K562 (cell line): ENCODE results near the gene KRTAP22-2. TPM values are rescaled to one million over a fixed set of nuclear protein-coding genes. Genes with fewer than 3 reads are reported as not detected.

Experiments
- ATAC-seq: fragments of 200-7000 bp; cut with Tn5 transposase; 3 replicates; pipeline ENCODE4 v1.9.1; 2020; ENCODE audit warnings: moderate library complexity
- BruUV-seq: library from RNA; stranded (reverse); fragments of 400-500 nt; replicated peaks from 2 replicates; lab custom pipeline; 2021; lab: Mats Ljungman, UMichigan
- CTCF ChIA-PET: fragments of 300-600 bp; formaldehyde crosslinking; extraction: SDS; loops from one replicate; lab custom pipeline; 2021; ENCODE audit warnings: low intra/inter-chr PET ratio; lab: Yijun Ruan, JAX
- POLR2A ChIA-PET: fragments of 300-600, 350-650 bp; sonication (Branson Sonifier 250); formaldehyde crosslinking; extraction: SDS; loops from one replicate; lab custom pipeline; 2021; ENCODE audit warnings: antibody characterized with exemption, inconsistent platforms; lab: Yijun Ruan, JAX
- DNase-seq, 4 experiments: peaks; one replicate each; pipeline versions ENCODE4 v3.0.0 to v3.0.0-alpha.2; 2011 to 2018; ENCODE audit warnings: low spot score in 3 of 4, mixed read lengths in 3 of 4; ENCODE audit errors: extremely low read depth in 1 of 4
- FAIRE-seq: peaks from 2 replicates; lab custom pipeline; 2011; peaks lifted over from hg19 to GRCh38; lab: Jason Lieb, UNC
- H2AFZ ChIP-seq: 2 replicates; pipeline ENCODE4 v1.6.0; 2011; ENCODE audit warnings: low read depth, low read length, control low read depth, inconsistent platforms
- H3K27ac ChIP-seq: fragments of 200-600 bp; 3 replicates; pipeline ENCODE4 v1.8.0; 2011; ENCODE audit warnings: low read depth, mild to moderate bottlenecking, control low read depth, inconsistent platforms, low read length, moderate library complexity, mixed read lengths; ENCODE audit errors: extremely low read depth
- H3K27me3 ChIP-seq, 2 experiments: fragments of 300-600 bp in 1 of 2; 2 replicates in 1 of 2; 3 replicates in 1 of 2; pipeline versions ENCODE4 v1.6.0 to v1.8.0; 2011; ENCODE audit warnings: inconsistent platforms in 2 of 2, low read length in 2 of 2, mild to moderate bottlenecking in 1 of 2, mixed read lengths in 1 of 2, moderate library complexity in 1 of 2; ENCODE audit not compliant: control insufficient read depth in 2 of 2, insufficient read depth in 2 of 2
- H3K36me3 ChIP-seq: fragments of 300-600 bp; 3 replicates; pipeline ENCODE4 v1.8.0; 2011; ENCODE audit warnings: mild to moderate bottlenecking, low read length, inconsistent platforms; ENCODE audit not compliant: control insufficient read depth, insufficient read depth
- H3K4me1 ChIP-seq, 2 experiments: fragments of 200-600 bp in 1 of 2; replicated peaks in 1 of 2; 2 replicates in 1 of 2; 3 replicates in 1 of 2; pipeline versions ENCODE4 v1.5.1 to v1.8.0; 2011; ENCODE audit warnings: inconsistent platforms in 2 of 2, low read length in 2 of 2, mild to moderate bottlenecking in 1 of 2, mixed read lengths in 1 of 2, moderate library complexity in 1 of 2; ENCODE audit not compliant: control insufficient read depth in 2 of 2, insufficient read depth in 2 of 2
- H3K4me2 ChIP-seq: 2 replicates; pipeline ENCODE4 v1.6.1; 2011; ENCODE audit warnings: low read length, control low read depth, inconsistent platforms, mixed read lengths; ENCODE audit not compliant: insufficient read depth
- H3K4me3 ChIP-seq: fragments of 200-600 bp; sonication (generic), shearing (Covaris generic); 2 replicates; pipeline ENCODE4 v1.5.1; 2016; ENCODE audit warnings: control low read depth, inconsistent platforms
- H3K79me2 ChIP-seq: fragments of 200-600 bp; 3 replicates; pipeline ENCODE4 v1.8.0; 2011; ENCODE audit warnings: low read length, inconsistent platforms; ENCODE audit not compliant: control insufficient read depth, insufficient read depth
- H3K9ac ChIP-seq, 2 experiments: 2 replicates each; pipeline versions ENCODE4 v1.6.0 to v1.6.1; 2011; ENCODE audit warnings: low read depth in 2 of 2, low read length in 2 of 2, control low read depth in 1 of 2, inconsistent platforms in 1 of 2, mild to moderate bottlenecking in 1 of 2, mixed read lengths in 1 of 2; ENCODE audit not compliant: insufficient read depth in 1 of 2
- H3K9me1 ChIP-seq: one replicate; pipeline ENCODE4 v1.6.0; 2011; ENCODE audit warnings: inconsistent platforms, mild to moderate bottlenecking, low read length, moderate library complexity; ENCODE audit not compliant: control insufficient read depth, insufficient read depth
- H3K9me3 ChIP-seq: replicated peaks from 2 replicates; pipeline ENCODE4 v1.5.1; 2011; ENCODE audit warnings: low read depth, low read length, inconsistent platforms; ENCODE audit not compliant: control insufficient read depth, insufficient read depth
- H4K20me1 ChIP-seq: replicated peaks from 2 replicates; pipeline ENCODE4 v1.6.1; 2011; ENCODE audit warnings: low read length, inconsistent platforms, mixed read lengths; ENCODE audit not compliant: control insufficient read depth, insufficient read depth
- CEBPG ChIP-seq, 3 experiments: fragments of 200-800 bp in 1 of 3; sonication (Bioruptor generic) in 1 of 3; sonication (generic) in 1 of 3; formaldehyde crosslinking in 1 of 3; IDR thresholded peaks in 2 of 3; conservative IDR thresholded peaks in 1 of 3; 2 replicates each; pipeline versions ENCODE4 v1.6.1 to v1.8.0; 2016 to 2022; ENCODE audit warnings: missing compliant biosample characterization in 2 of 3, missing genetic modification characterization in 2 of 3, mild to moderate bottlenecking in 1 of 3, missing genetic modification reagents in 1 of 3
- CXXC5 ChIP-seq: fragments of 250-450 bp; sonication (Bioruptor Pico); IDR thresholded peaks from 2 replicates; pipeline ENCODE4 v1.8.0; 2022; ENCODE audit warnings: inconsistent platforms, mild to moderate bottlenecking, moderate library complexity
- FUS ChIP-seq: fragments of 200-400 bp; formaldehyde crosslinking; optimal IDR thresholded peaks from 2 replicates; pipeline ENCODE3; 2017; ENCODE audit warnings: low read depth, low read length
- HMG20A ChIP-seq: fragments of 450-650 bp; formaldehyde crosslinking; conservative IDR thresholded peaks from 2 replicates; pipeline ENCODE4 v1.4.0; 2020; ENCODE audit warnings: mild to moderate bottlenecking, mixed read lengths
- ILK ChIP-seq: fragments of 450-650 bp; IDR thresholded peaks from 2 replicates; pipeline ENCODE4 v1.6.1; 2016; ENCODE audit warnings: missing genetic modification characterization, low read depth, mild to moderate bottlenecking, missing compliant biosample characterization, moderate library complexity, borderline replicate concordance
- KLF1 ChIP-seq: fragments of 450-650 bp; IDR thresholded peaks from 2 replicates; pipeline ENCODE4 v1.6.1; 2016; ENCODE audit warnings: missing genetic modification characterization, missing compliant biosample characterization
- MBD2 ChIP-seq: sonication (generic); IDR thresholded peaks from 2 replicates; pipeline ENCODE4 v1.6.1; 2016; ENCODE audit warnings: low read depth, borderline replicate concordance
- MCM3 ChIP-seq: fragments of 450-650 bp; IDR thresholded peaks from 2 replicates; pipeline ENCODE4 v1.6.1; 2016
- MYNN ChIP-seq, 2 experiments: sonication (generic); formaldehyde crosslinking in 1 of 2; IDR thresholded peaks; 2 replicates each; pipeline versions ENCODE4 v1.5.0 to v1.6.1; 2016 to 2020; ENCODE audit warnings: antibody characterized with exemption in 1 of 2, missing genetic modification reagents in 1 of 2
- NFATC3 ChIP-seq: fragments of 450-650 bp; IDR thresholded peaks from 2 replicates; pipeline ENCODE4 v1.6.1; 2017; ENCODE audit warnings: mild to moderate bottlenecking
- STAT5A ChIP-seq: IDR thresholded peaks from 2 replicates; pipeline ENCODE4 v1.6.1; 2012; ENCODE audit warnings: low read length, inconsistent platforms, borderline replicate concordance
- ZNF444 ChIP-seq: fragments of 250-450 bp; sonication (Bioruptor Pico); IDR thresholded peaks from 2 replicates; pipeline ENCODE4 v1.4.0; 2020; ENCODE audit warnings: mild to moderate bottlenecking, moderate library complexity
- in situ Hi-C: fragments of 300-500 bp; cut with MboI; formaldehyde crosslinking; loops from 4 replicates; pipeline ENCODE4 v1.15.0; 2018; ENCODE audit warnings: inconsistent platforms, mixed read lengths
- intact Hi-C: fragments of 100-400 bp; cut with micrococcal nuclease; formaldehyde crosslinking; loops from 2 replicates; pipeline ENCODE4 v1.14.2; 2022
- polyA plus RNA-seq, 8 experiments: library from polyadenylated mRNA; depleted of rRNA in 4 of 8; stranded (reverse) in 5 of 8; unstranded in 3 of 8; fragments of >200 nt; fragmentation: Nextera tagmentation in 2 of 8; fragmentation: Illumina TruSeq in 1 of 8; extraction: Ambion mirVana in 2 of 8; extraction: Trizol in 1 of 8; gene quantifications; 2 replicates each; pipeline versions ENCODE4 v1.2.1 to v1.2.3, GENCODE V29; 2011 to 2014; ENCODE audit warnings: inconsistent platforms in 1 of 8, missing spikeins in 1 of 8
- total RNA-seq, 7 experiments: library from RNA; depleted of rRNA in 6 of 7; stranded (reverse); fragments of >200 nt in 6 of 7; fragmentation: Illumina TruSeq in 2 of 7; extraction: Trizol in 2 of 7; gene quantifications; 2 replicates each; pipeline versions ENCODE4 v1.2.1 to v1.2.3, GENCODE V29; 2011 to 2021; ENCODE audit warnings: low replicate concordance in 1 of 7
- TF ChIP-seq, protein P1 (sequence below): sonication (generic); formaldehyde crosslinking; IDR thresholded peaks from 2 replicates; pipeline ENCODE4 v1.8.0; 2023; ENCODE audit warnings: mild to moderate bottlenecking, missing genetic modification reagents

KRTAP22-2 gene
- total and polyA plus RNA-seq, 9 of the 15 experiments (the other 6 are each of a cell fraction or from before 2014, with no cell fraction given): not detected

DNA sequence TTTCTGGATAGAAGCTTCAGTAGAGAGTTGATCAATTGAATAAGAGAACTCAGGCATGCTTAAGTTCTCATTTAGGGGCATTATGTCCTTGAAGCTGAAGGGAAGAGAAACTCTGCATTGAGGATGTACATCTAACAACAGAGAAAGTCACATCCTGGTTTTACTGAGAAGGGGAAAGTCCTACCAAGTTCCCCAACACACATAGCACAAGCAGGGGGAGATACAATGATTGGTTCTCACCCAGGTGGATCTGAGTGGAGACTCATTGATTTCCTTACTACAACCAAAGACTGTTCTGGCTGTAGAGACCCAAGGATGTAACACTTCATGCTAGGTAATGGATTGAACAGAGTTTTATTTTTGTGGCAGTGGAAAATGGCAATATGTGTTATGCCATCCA, 25.0 kb upstream of the KRTAP22-2 start:
- H3K9me3 ChIP-seq: peaks cover 5% of the 10 kb centered on the region; the same call in 1 of the 2 replicates
- H3K36me3 ChIP-seq: no peaks in the 10 kb centered on the region
- no peak overlapping the region for H3K27ac ChIP-seq
- no peak overlapping the region for H3K4me3 ChIP-seq
- BruUV-seq: no TSS peak
- DNase-seq: no peak
- TF ChIP-seq HMG20A (no peak), CXXC5 (CRISPR knock-in tag) (no peak), CEBPG (CRISPR knock-in tag; IDR thresholded peaks at IDR 0.05) (no peak), CEBPG (tag; conservative IDR thresholded peaks at IDR 0.05 in 1 of 2, IDR thresholded peaks at IDR 0.05 in 1 of 2) (no peak), MYNN (IDR thresholded peaks at IDR 0.05) (no peak), MYNN (CRISPR knock-in tag; IDR thresholded peaks at IDR 0.05) (no peak), NFATC3 (no peak), ZNF444 (CRISPR knock-in tag) (no peak), STAT5A (no peak), FUS (no peak), KLF1 (no peak), MCM3 (no peak), ILK (tag) (no peak), MBD2 (no peak)
- TF ChIP-seq, protein P1, sequence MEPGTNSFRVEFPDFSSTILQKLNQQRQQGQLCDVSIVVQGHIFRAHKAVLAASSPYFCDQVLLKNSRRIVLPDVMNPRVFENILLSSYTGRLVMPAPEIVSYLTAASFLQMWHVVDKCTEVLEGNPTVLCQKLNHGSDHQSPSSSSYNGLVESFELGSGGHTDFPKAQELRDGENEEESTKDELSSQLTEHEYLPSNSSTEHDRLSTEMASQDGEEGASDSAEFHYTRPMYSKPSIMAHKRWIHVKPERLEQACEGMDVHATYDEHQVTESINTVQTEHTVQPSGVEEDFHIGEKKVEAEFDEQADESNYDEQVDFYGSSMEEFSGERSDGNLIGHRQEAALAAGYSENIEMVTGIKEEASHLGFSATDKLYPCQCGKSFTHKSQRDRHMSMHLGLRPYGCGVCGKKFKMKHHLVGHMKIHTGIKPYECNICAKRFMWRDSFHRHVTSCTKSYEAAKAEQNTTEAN: no peak
- no peak overlapping the region for H2AFZ ChIP-seq
- H4K20me1 ChIP-seq: no peaks in the 10 kb centered on the region
- no peak for FAIRE-seq
- no peaks in the 10 kb centered on the region for H3K4me1 ChIP-seq
- ATAC-seq: no peak
- H3K4me2 ChIP-seq: no peak overlapping the region
- H3K9me1 ChIP-seq: no peaks in the 10 kb centered on the region
- no peak overlapping the region for H3K9ac ChIP-seq
- CTCF ChIA-PET: no interaction called here
- H3K79me2 ChIP-seq: no peaks in the 10 kb centered on the region
- intact Hi-C loops (no loop called here), in situ Hi-C loops (no loop called here)
- no peaks in the 10 kb centered on the region for H3K27me3 ChIP-seq
- POLR2A ChIA-PET: no interaction called here
